Neural crest cell (in vitro differentiated cells): Measurements from ENCODE around the gene DTHD1. TPM values are rescaled to one million over a fixed set of nuclear protein-coding genes. Genes with fewer than 3 reads are reported as not detected.

ENCODE experiments used
- DNase-seq: peaks from one replicate; pipeline ENCODE4 v3.0.0; 2021; ENCODE audit warnings: low read depth, mixed read lengths, low spot score
- H3K27ac Mint-ChIP-seq: one replicate; pipeline ENCODE4 v1.8.0; 2021; ENCODE audit warnings: mild to moderate bottlenecking, mixed read lengths; ENCODE audit not compliant: unreplicated experiment
- H3K27me3 Mint-ChIP-seq: 2 replicates; pipeline ENCODE4 v1.8.0; 2021; ENCODE audit warnings: low read depth, mild to moderate bottlenecking, mixed read lengths
- H3K36me3 Mint-ChIP-seq: 2 replicates; pipeline ENCODE4 v1.8.0; 2021; ENCODE audit warnings: low read depth, mild to moderate bottlenecking, mixed read lengths
- H3K4me1 Mint-ChIP-seq: 2 replicates; pipeline ENCODE4 v1.8.0; 2021; ENCODE audit warnings: mixed read lengths
- H3K4me3 Mint-ChIP-seq: one replicate; pipeline ENCODE4 v1.8.0; 2021; ENCODE audit warnings: mild to moderate bottlenecking, mixed read lengths
- H3K9me3 Mint-ChIP-seq: 2 replicates; pipeline ENCODE4 v1.8.0; 2021; ENCODE audit warnings: mixed read lengths
- total RNA-seq: library from RNA; stranded (reverse); gene quantifications from 2 replicates; pipeline ENCODE4 v1.2.1, GENCODE V29; 2021
- TF ChIP-seq, protein P1 (sequence below): fragments of 200-600 bp; sonication (generic); conservative IDR thresholded peaks from 2 replicates; pipeline ENCODE4 v1.5.0; 2021; ENCODE audit warnings: antibody characterized with exemption, mild to moderate bottlenecking

DTHD1 gene
- total RNA-seq, 1 donor from 2014 or later, result not detected

- H3K27me3 Mint-ChIP-seq, result no peaks in the 10 kb centered on the region
- H3K4me3 Mint-ChIP-seq, result no peak overlapping the region
- TF ChIP-seq, protein P1, sequence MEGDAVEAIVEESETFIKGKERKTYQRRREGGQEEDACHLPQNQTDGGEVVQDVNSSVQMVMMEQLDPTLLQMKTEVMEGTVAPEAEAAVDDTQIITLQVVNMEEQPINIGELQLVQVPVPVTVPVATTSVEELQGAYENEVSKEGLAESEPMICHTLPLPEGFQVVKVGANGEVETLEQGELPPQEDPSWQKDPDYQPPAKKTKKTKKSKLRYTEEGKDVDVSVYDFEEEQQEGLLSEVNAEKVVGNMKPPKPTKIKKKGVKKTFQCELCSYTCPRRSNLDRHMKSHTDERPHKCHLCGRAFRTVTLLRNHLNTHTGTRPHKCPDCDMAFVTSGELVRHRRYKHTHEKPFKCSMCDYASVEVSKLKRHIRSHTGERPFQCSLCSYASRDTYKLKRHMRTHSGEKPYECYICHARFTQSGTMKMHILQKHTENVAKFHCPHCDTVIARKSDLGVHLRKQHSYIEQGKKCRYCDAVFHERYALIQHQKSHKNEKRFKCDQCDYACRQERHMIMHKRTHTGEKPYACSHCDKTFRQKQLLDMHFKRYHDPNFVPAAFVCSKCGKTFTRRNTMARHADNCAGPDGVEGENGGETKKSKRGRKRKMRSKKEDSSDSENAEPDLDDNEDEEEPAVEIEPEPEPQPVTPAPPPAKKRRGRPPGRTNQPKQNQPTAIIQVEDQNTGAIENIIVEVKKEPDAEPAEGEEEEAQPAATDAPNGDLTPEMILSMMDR, result no peak
- H3K36me3 Mint-ChIP-seq, result no peaks in the 10 kb centered on the region
- H3K27ac Mint-ChIP-seq, result no peak overlapping the region
- peaks cover 4% of the 10 kb centered on the region for H3K4me1 Mint-ChIP-seq
- DNase-seq, result no peak
- no peaks in the 10 kb centered on the region for H3K9me3 Mint-ChIP-seq
These were observed 56.3 kb downstream of the DTHD1 start for GRCh38 chr4:36337665-36338185.

DNA sequence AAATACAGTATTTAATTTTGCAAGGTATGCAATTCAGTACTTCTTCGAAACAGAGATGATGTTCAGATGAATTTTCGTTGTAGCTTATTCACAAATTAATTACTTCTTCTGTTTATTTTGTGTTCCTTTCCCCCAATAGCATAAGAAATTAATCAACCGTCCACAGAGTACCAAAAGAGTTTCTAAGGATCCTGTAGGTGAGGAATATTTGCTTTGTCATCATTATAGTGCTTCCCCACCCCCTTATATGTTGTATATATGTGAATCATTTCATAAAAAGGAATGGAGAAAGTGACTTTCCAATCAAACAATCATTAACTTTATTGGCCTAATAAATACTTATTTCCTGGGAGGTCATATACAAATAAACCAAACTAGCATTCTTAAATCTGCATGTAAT, 57.6 kb downstream of the DTHD1 start:
- H3K4me1 Mint-ChIP-seq, result peaks cover 4% of the 10 kb centered on the region
- no peaks in the 10 kb centered on the region for H3K9me3 Mint-ChIP-seq
- H3K27me3 Mint-ChIP-seq, result no peaks in the 10 kb centered on the region
- no peak overlapping the region for H3K27ac Mint-ChIP-seq
- H3K36me3 Mint-ChIP-seq, result no peaks in the 10 kb centered on the region
- H3K4me3 Mint-ChIP-seq, result no peak overlapping the region
- TF ChIP-seq, protein P1, result no peak
- DNase-seq, result no peak

- H3K9me3 Mint-ChIP-seq, result no peaks in the 10 kb centered on the region
- H3K4me3 Mint-ChIP-seq, result no peak overlapping the region
- peaks cover under 1% of the 10 kb centered on the region for H3K4me1 Mint-ChIP-seq
- no peak for DNase-seq
- H3K27ac Mint-ChIP-seq, result no peak overlapping the region
- H3K27me3 Mint-ChIP-seq, result no peaks in the 10 kb centered on the region
- TF ChIP-seq, protein P1, result no peak
- H3K36me3 Mint-ChIP-seq, result no peaks in the 10 kb centered on the region
These were observed 60.5 kb downstream of the DTHD1 start for GRCh38 chr4:36341936-36342335.

- H3K4me1 Mint-ChIP-seq, result no peaks in the 10 kb centered on the region
- no peak overlapping the region for H3K4me3 Mint-ChIP-seq
- no peaks in the 10 kb centered on the region for H3K36me3 Mint-ChIP-seq
- no peak for DNase-seq
- no peaks in the 10 kb centered on the region for H3K27me3 Mint-ChIP-seq
- H3K9me3 Mint-ChIP-seq, result no peaks in the 10 kb centered on the region
- no peak overlapping the region for H3K27ac Mint-ChIP-seq
- TF ChIP-seq, protein P1, result no peak
These were observed 62.2 kb downstream of the DTHD1 start for GRCh38 chr4:36343501-36344175.

GRCh38 chr4:36348403-36348938, 67.1 kb downstream of the DTHD1 start:
- H3K9me3 Mint-ChIP-seq, result no peaks in the 10 kb centered on the region
- peaks cover 17% of the 10 kb centered on the region for H3K4me1 Mint-ChIP-seq
- H3K27ac Mint-ChIP-seq, result no peak overlapping the region
- H3K27me3 Mint-ChIP-seq, result no peaks in the 10 kb centered on the region
- TF ChIP-seq, protein P1, result no peak
- no peaks in the 10 kb centered on the region for H3K36me3 Mint-ChIP-seq
- no peak for DNase-seq
- H3K4me3 Mint-ChIP-seq, result no peak overlapping the region
